H1 (cell line): Measurements from ENCODE around the gene SPDYE16. TPM values are rescaled to one million over a fixed set of nuclear protein-coding genes. Genes with fewer than 3 reads are reported as not detected.
"Not testable (repeated sequence)": the region's sequence is repeated elsewhere in the genome, so short reads cannot be mapped to it uniquely, and the experiment has no call there.

ENCODE experiments used
- CTCF ChIA-PET: fragments of 300-600 bp; sonication (Branson Sonifier 250); formaldehyde crosslinking; loops from one replicate; lab custom pipeline; 2021; ENCODE audit not compliant: partially characterized antibody; lab: Charles Lee
- POLR2A ChIA-PET: fragments of 300-600 bp; sonication (Branson Sonifier 250); formaldehyde crosslinking; loops from one replicate; lab custom pipeline; 2021; ENCODE audit warnings: inconsistent platforms; ENCODE audit not compliant: partially characterized antibody; lab: Charles Lee
- DNase-seq, 2 experiments: peaks; one replicate each; pipeline versions ENCODE4 v3.0.0 to v3.0.0-alpha.2; 2010 to 2022; ENCODE audit warnings: low spot score in 2 of 2, low read depth in 1 of 2, mixed read lengths in 1 of 2
- FAIRE-seq: peaks from 2 replicates; lab custom pipeline; 2011; peaks lifted over from hg19 to GRCh38; lab: Jason Lieb, UNC
- H2AFZ ChIP-seq: 2 replicates; pipeline ENCODE4 v1.8.1; 2012; ENCODE audit warnings: low read length, inconsistent platforms
- H2AK5ac ChIP-seq: 2 replicates; pipeline ENCODE4 v1.6.1; 2013; ENCODE audit warnings: low read depth, low read length
- H2BK120ac ChIP-seq: replicated peaks from 2 replicates; pipeline ENCODE3; 2013; ENCODE audit warnings: low read depth, low read length, inconsistent platforms
- H2BK12ac ChIP-seq: 2 replicates; pipeline ENCODE4 v1.6.1; 2013; ENCODE audit warnings: low read depth, low read length
- H2BK15ac ChIP-seq: 2 replicates; pipeline ENCODE4 v1.6.1; 2013; ENCODE audit warnings: low read length
- H2BK20ac ChIP-seq: 2 replicates; pipeline ENCODE4 v1.6.1; 2013; ENCODE audit warnings: low read length
- H2BK5ac ChIP-seq: 2 replicates; pipeline ENCODE4 v1.6.1; 2013; ENCODE audit warnings: low read depth, low read length
- H3K14ac ChIP-seq: 2 replicates; pipeline ENCODE4 v1.6.1; 2013; ENCODE audit warnings: inconsistent platforms; ENCODE audit not compliant: insufficient read length
- H3K18ac ChIP-seq: 2 replicates; pipeline ENCODE4 v1.6.1; 2013; ENCODE audit warnings: low read length; ENCODE audit errors: extremely low read depth
- H3K23ac ChIP-seq: 2 replicates; pipeline ENCODE4 v1.6.1; 2013; ENCODE audit warnings: inconsistent platforms; ENCODE audit not compliant: insufficient read length
- H3K23me2 ChIP-seq: 2 replicates; pipeline ENCODE4 v1.6.1; 2013; ENCODE audit warnings: low read depth, low read length
- H3K27ac ChIP-seq: 2 replicates; pipeline ENCODE4 v1.6.1; 2011; ENCODE audit warnings: low read depth, low read length, inconsistent platforms
- H3K27me3 ChIP-seq, 4 experiments: replicated peaks in 1 of 4; 1 replicate in 1 of 4; 2 replicates in 3 of 4; pipeline versions ENCODE4 v1.6.1 to v1.8.1; 2011 to 2013; ENCODE audit warnings: low read length in 3 of 4, mild to moderate bottlenecking in 3 of 4, inconsistent platforms in 2 of 4, mixed read lengths in 2 of 4, moderate library complexity in 1 of 4; ENCODE audit not compliant: control insufficient read depth in 3 of 4, insufficient read depth in 3 of 4; ENCODE audit errors: extremely low read depth in 1 of 4
- H3K36me3 ChIP-seq, 4 experiments: 2 replicates each; pipeline versions ENCODE4 v1.6.1 to v1.8.1; 2011 to 2013; ENCODE audit warnings: mild to moderate bottlenecking in 4 of 4, low read length in 3 of 4, moderate library complexity in 2 of 4, control low read depth in 1 of 4, inconsistent platforms in 1 of 4; ENCODE audit not compliant: insufficient read depth in 4 of 4, control insufficient read depth in 2 of 4
- H3K4ac ChIP-seq: replicated peaks from 2 replicates; pipeline ENCODE3; 2013; ENCODE audit warnings: low read length, low read depth, mixed read lengths, inconsistent platforms; ENCODE audit not compliant: insufficient read length
- H3K4me1 ChIP-seq, 4 experiments: replicated peaks in 1 of 4; 1 replicate in 1 of 4; 2 replicates in 3 of 4; pipeline versions ENCODE4 v1.6.1 to v1.8.1; 2011 to 2013; ENCODE audit warnings: low read length in 3 of 4, inconsistent platforms in 2 of 4, mixed read lengths in 1 of 4; ENCODE audit not compliant: insufficient read depth in 4 of 4, control insufficient read depth in 3 of 4
- H3K4me2 ChIP-seq, 2 experiments: 2 replicates each; pipeline versions ENCODE4 v1.6.1 to v1.8.1; 2011 to 2013; ENCODE audit warnings: low read depth in 2 of 2, low read length in 2 of 2, control low read depth in 1 of 2, inconsistent platforms in 1 of 2, mild to moderate bottlenecking in 1 of 2; ENCODE audit not compliant: insufficient read depth in 1 of 2
- H3K4me3 ChIP-seq, 4 experiments: fragments of 200-600, 300-600 bp in 1 of 4; sonication (generic), shearing (Covaris generic), sonication (Bioruptor Twin) in 1 of 4; 2 replicates each; pipeline versions ENCODE4 v1.5.1 to v1.8.1; 2011 to 2016; ENCODE audit warnings: low read length in 4 of 4, low read depth in 3 of 4, control low read depth in 2 of 4, inconsistent platforms in 2 of 4, mild to moderate bottlenecking in 2 of 4, mixed read lengths in 1 of 4, moderate library complexity in 1 of 4; ENCODE audit not compliant: insufficient read depth in 2 of 4; ENCODE audit errors: extremely low read depth in 1 of 4
- H3K56ac ChIP-seq: replicated peaks from 2 replicates; pipeline ENCODE3; 2013; ENCODE audit warnings: low read depth, mild to moderate bottlenecking, mixed read lengths, low read length, inconsistent platforms; ENCODE audit not compliant: insufficient read length
- H3K79me1 ChIP-seq: 2 replicates; pipeline ENCODE4 v1.6.1; 2013; ENCODE audit warnings: low read depth, low read length, control low read depth
- H3K79me2 ChIP-seq, 2 experiments: 2 replicates each; pipeline versions ENCODE4 v1.6.1 to v1.8.1; 2012 to 2013; ENCODE audit warnings: low read length in 2 of 2, mild to moderate bottlenecking in 2 of 2, inconsistent platforms in 1 of 2; ENCODE audit not compliant: insufficient read depth in 2 of 2, control insufficient read depth in 1 of 2
- H3K9ac ChIP-seq, 4 experiments: replicated peaks in 1 of 4; 1 replicate in 1 of 4; 2 replicates in 3 of 4; pipeline versions ENCODE4 v1.6.1 to v1.8.1; 2011 to 2013; ENCODE audit warnings: low read depth in 3 of 4, low read length in 3 of 4, control low read depth in 2 of 4, mild to moderate bottlenecking in 2 of 4, moderate library complexity in 2 of 4, inconsistent platforms in 1 of 4; ENCODE audit errors: extremely low read depth in 1 of 4
- H3K9me3 ChIP-seq, 2 experiments: 2 replicates each; pipeline versions ENCODE4 v1.6.1 to v1.8.1; 2012 to 2013; ENCODE audit warnings: mild to moderate bottlenecking in 2 of 2, moderate library complexity in 2 of 2, control low read depth in 1 of 2, inconsistent platforms in 1 of 2, low read depth in 1 of 2, low read length in 1 of 2, mixed read lengths in 1 of 2; ENCODE audit not compliant: insufficient read depth in 2 of 2
- H4K20me1 ChIP-seq, 2 experiments: replicated peaks in 1 of 2; 2 replicates each; pipeline versions ENCODE3 to v1.8.1; 2011 to 2013; ENCODE audit warnings: inconsistent platforms in 2 of 2, low read length in 2 of 2, mild to moderate bottlenecking in 1 of 2; ENCODE audit not compliant: insufficient read depth in 2 of 2, control insufficient read depth in 1 of 2
- H4K5ac ChIP-seq: 2 replicates; pipeline ENCODE4 v1.6.1; 2013; ENCODE audit warnings: low read length, low read depth, mixed read lengths, inconsistent platforms; ENCODE audit not compliant: insufficient read length
- H4K8ac ChIP-seq: 2 replicates; pipeline ENCODE4 v1.8.0; 2013; ENCODE audit warnings: mild to moderate bottlenecking, moderate library complexity, low read length, inconsistent platforms; ENCODE audit not compliant: insufficient read depth; ENCODE audit errors: extremely low read depth
- H4K91ac ChIP-seq: replicated peaks from 2 replicates; pipeline ENCODE3; 2013; ENCODE audit warnings: low read length, mixed read lengths, inconsistent platforms; ENCODE audit not compliant: insufficient read length
- WGBS, 2 experiments: shearing (Covaris generic) in 1 of 2; methylation state at CpG; one replicate each; pipeline versions ENCODE4 v1.1.6 to v1.1.7; 2013 to 2015; ENCODE audit warnings: low lambda C conversion rate in 2 of 2, mixed read lengths in 2 of 2, inconsistent platforms in 1 of 2, low coverage in 1 of 2, missing lambda C conversion rate in 1 of 2; ENCODE audit not compliant: insufficient replicate concordance in 2 of 2, insufficient coverage in 1 of 2, insufficient read length in 1 of 2; ENCODE audit errors: extremely low coverage in 1 of 2, missing lambda C conversion rate in 1 of 2; 5-methylcytosine and 5-hydroxymethylcytosine counted together
- polyA plus RNA-seq, 7 experiments: library from polyadenylated mRNA; depleted of rRNA in 3 of 7; stranded (reverse) in 5 of 7; unstranded in 2 of 7; fragments of >200 nt in 5 of 7; fragments of 200-250 nt in 2 of 7; gene quantifications; 1 replicate in 5 of 7; 2 replicates in 1 of 7; 4 replicates in 1 of 7; pipeline versions ENCODE4 v1.2.1 to v1.2.3, GENCODE V29; 2011 to 2013; ENCODE audit warnings: missing spikeins in 2 of 7, mixed read lengths in 2 of 7
- total RNA-seq: library from RNA; stranded (reverse); fragmentation: NEBNext Ultra II Directional; extraction: Animal tissue kit (Norgen Biotek cat#: 25700); gene quantifications from 2 replicates; pipeline ENCODE4 v1.2.1, GENCODE V29; 2021

Gene SPDYE16
- total and polyA plus RNA-seq, 2 of the 8 experiments (the other 6 are each of a cell fraction or from before 2014, with no cell fraction given) = not detected

- POLR2A ChIA-PET, H3K4ac ChIP-seq, H3K79me1 ChIP-seq, H3K4me3 ChIP-seq, H2AK5ac ChIP-seq, H3K9ac ChIP-seq, H2AFZ ChIP-seq, FAIRE-seq, H3K14ac ChIP-seq, H3K18ac ChIP-seq, H2BK120ac ChIP-seq, H4K8ac ChIP-seq, H2BK15ac ChIP-seq, CTCF ChIA-PET, H3K27me3 ChIP-seq, H3K23me2 ChIP-seq, H2BK20ac ChIP-seq, DNase-seq, H2BK5ac ChIP-seq, H4K5ac ChIP-seq, H3K79me2 ChIP-seq, H3K9me3 ChIP-seq, H3K4me2 ChIP-seq, H3K27ac ChIP-seq, H3K23ac ChIP-seq, H3K36me3 ChIP-seq, H4K20me1 ChIP-seq, H4K91ac ChIP-seq, H3K56ac ChIP-seq, H2BK12ac ChIP-seq, H3K4me1 ChIP-seq: not testable (repeated sequence)
- WGBS, 2 experiments = no CpG with 5 or more reads among the region's 4 CpGs
These were observed 16.9 kb downstream of the SPDYE16 start for GRCh38 chr7:76526183-76526582.

GRCh38 chr7:76516932-76517331, 26.2 kb downstream of the SPDYE16 start:
- H3K9me3 ChIP-seq, H3K23me2 ChIP-seq, H3K23ac ChIP-seq, H3K18ac ChIP-seq, H2BK12ac ChIP-seq, H3K79me1 ChIP-seq, H3K27ac ChIP-seq, CTCF ChIA-PET, H2AK5ac ChIP-seq, H3K56ac ChIP-seq, H2BK15ac ChIP-seq, H2BK5ac ChIP-seq, H3K36me3 ChIP-seq, DNase-seq, H4K5ac ChIP-seq, POLR2A ChIA-PET, H2BK20ac ChIP-seq, H2BK120ac ChIP-seq, H3K79me2 ChIP-seq, H3K4me3 ChIP-seq, H4K20me1 ChIP-seq, H3K27me3 ChIP-seq, H3K4me1 ChIP-seq, H3K4me2 ChIP-seq, H4K91ac ChIP-seq, H3K4ac ChIP-seq, H4K8ac ChIP-seq, H3K14ac ChIP-seq, FAIRE-seq, H2AFZ ChIP-seq, H3K9ac ChIP-seq: not testable (repeated sequence)
- WGBS, 2 experiments = no CpG with 5 or more reads among the region's 6 CpGs
